Thyroid gland (tissue), 4 donors: ENCODE results near the gene SNRK.

Source experiments
- CTCF ChIP-seq, 6 experiments: fragments of 200-600 bp in 3 of 6; fragments of 450-650 bp in 3 of 6; sonication (generic) in 3 of 6; IDR thresholded peaks; one replicate each; pipeline ENCODE4 v1.5.1; 2016 to 2019; ENCODE audit warnings: antibody characterized with exemption in 6 of 6, mild to moderate bottlenecking in 2 of 6, inconsistent platforms in 1 of 6, moderate library complexity in 1 of 6
- POLR2A ChIP-seq, 2 donors: fragments of 450-650 bp; IDR thresholded peaks; one replicate each; pipeline ENCODE4 v1.6.1; 2017; ENCODE audit warnings: antibody characterized with exemption in 2 of 2, mild to moderate bottlenecking in 2 of 2, moderate library complexity in 1 of 2

GRCh38 chr3:43268636-43269035 is 17.7 kb upstream of the SNRK start:
- no peak for TF ChIP-seq CTCF (IDR thresholded peaks at IDR 0.05)
- no peak for TF ChIP-seq POLR2A (IDR thresholded peaks at IDR 0.05)
